Activated B cell treated with CpG ODN at 0.5 μM for 24 hours (primary cell): ENCODE results near the gene BCL7C. TPM values are rescaled to one million over a fixed set of nuclear protein-coding genes. Genes with fewer than 3 reads are reported as not detected.
A peak's percentile ranks its signal among the peaks of the same experiment; 100 is the strongest.

ENCODE experiments used
- ATAC-seq: fragments of 200-7000 bp; cut with Tn5 transposase; one replicate; pipeline ENCODE4 v1.10.0; 2021; ENCODE audit warnings: low read depth, mild to moderate bottlenecking, moderate library complexity
- CTCF ChIA-PET: fragments of 350-600 bp; sonication (Branson Sonifier 250); formaldehyde crosslinking; loops from one replicate; lab custom pipeline; 2021; ENCODE audit warnings: antibody characterized with exemption; lab: Charles Lee
- POLR2A ChIA-PET: fragments of 350-600 bp; sonication (Branson Sonifier 250); formaldehyde crosslinking; loops from one replicate; lab custom pipeline; 2021; ENCODE audit warnings: antibody characterized with exemption; lab: Charles Lee
- DNase-seq: peaks from one replicate; pipeline ENCODE4 v3.0.0; 2022
- H3K27ac Mint-ChIP-seq: one replicate; pipeline ENCODE4 v1.8.0; 2020; ENCODE audit warnings: mixed read lengths
- H3K27me3 Mint-ChIP-seq: one replicate; pipeline ENCODE4 v1.8.0; 2021; ENCODE audit warnings: mixed read lengths
- H3K36me3 Mint-ChIP-seq: one replicate; pipeline ENCODE4 v1.8.0; 2021; ENCODE audit warnings: low read depth, mixed read lengths
- H3K4me1 Mint-ChIP-seq: one replicate; pipeline ENCODE4 v1.8.0; 2021; ENCODE audit warnings: mixed read lengths
- H3K4me3 Mint-ChIP-seq: one replicate; pipeline ENCODE4 v1.8.0; 2020; ENCODE audit warnings: mild to moderate bottlenecking, mixed read lengths
- H3K9me3 Mint-ChIP-seq: one replicate; pipeline ENCODE4 v1.8.0; 2020; ENCODE audit warnings: mixed read lengths
- intact Hi-C: fragments of 100-400 bp; cut with micrococcal nuclease; formaldehyde crosslinking; loops from one replicate; pipeline ENCODE4 v1.15.1; 2024
- total RNA-seq: library from RNA; stranded (reverse); gene quantifications from 2 replicates; pipeline ENCODE4 v1.2.3, GENCODE V29; 2022
- TF ChIP-seq, protein P1 (sequence below): fragments of 200-600 bp; IDR thresholded peaks from one replicate; pipeline ENCODE4 v1.8.0; 2022; ENCODE audit warnings: antibody characterized with exemption, mild to moderate bottlenecking

Gene BCL7C
- total RNA-seq, 1 donor from 2014 or later: 32.2 TPM

GRCh38 chr16:30886145-30886544 lies 7.7 kb downstream of the BCL7C start:
- Mint-ChIP-seq H3K36me3 (peaks cover 43% of the 10 kb centered on the region), H3K4me3 (no peak overlapping the region), H3K27me3 (no peaks in the 10 kb centered on the region), H3K27ac (no peak overlapping the region), H3K4me1 (peaks cover 33% of the 10 kb centered on the region), H3K9me3 (no peaks in the 10 kb centered on the region)
- CTCF ChIA-PET: no interaction called here
- POLR2A ChIA-PET: interaction anchor here (3.0 kb wide), 1 partner anchor 11 kb away, joined by 23 read pairs; no protein-coding TSS in a partner anchor
- intact Hi-C loops: no loop called here
- ATAC-seq (no peak), DNase-seq (no peak)
- TF ChIP-seq, protein P1, sequence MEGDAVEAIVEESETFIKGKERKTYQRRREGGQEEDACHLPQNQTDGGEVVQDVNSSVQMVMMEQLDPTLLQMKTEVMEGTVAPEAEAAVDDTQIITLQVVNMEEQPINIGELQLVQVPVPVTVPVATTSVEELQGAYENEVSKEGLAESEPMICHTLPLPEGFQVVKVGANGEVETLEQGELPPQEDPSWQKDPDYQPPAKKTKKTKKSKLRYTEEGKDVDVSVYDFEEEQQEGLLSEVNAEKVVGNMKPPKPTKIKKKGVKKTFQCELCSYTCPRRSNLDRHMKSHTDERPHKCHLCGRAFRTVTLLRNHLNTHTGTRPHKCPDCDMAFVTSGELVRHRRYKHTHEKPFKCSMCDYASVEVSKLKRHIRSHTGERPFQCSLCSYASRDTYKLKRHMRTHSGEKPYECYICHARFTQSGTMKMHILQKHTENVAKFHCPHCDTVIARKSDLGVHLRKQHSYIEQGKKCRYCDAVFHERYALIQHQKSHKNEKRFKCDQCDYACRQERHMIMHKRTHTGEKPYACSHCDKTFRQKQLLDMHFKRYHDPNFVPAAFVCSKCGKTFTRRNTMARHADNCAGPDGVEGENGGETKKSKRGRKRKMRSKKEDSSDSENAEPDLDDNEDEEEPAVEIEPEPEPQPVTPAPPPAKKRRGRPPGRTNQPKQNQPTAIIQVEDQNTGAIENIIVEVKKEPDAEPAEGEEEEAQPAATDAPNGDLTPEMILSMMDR: no peak

DNA sequence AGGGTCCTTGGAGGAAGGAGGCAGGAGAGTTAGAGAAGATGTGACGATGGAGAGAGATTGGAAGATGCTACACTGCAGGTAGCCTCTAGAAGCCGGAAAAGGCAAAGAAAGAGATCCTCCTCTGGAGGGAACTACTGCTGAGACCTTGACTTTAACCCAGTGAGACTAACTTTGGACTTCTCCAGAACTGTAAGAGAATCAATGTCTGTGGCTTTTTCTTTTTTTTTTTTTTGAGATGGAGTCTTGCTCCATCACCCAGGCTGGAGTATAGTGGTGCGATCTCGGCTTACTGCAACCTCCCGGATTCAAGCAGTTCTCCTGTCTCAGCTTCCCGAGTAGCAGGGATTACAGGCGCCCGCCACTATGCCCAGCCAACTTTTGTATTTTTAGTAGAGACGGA lies 8.7 kb downstream of the BCL7C start:
- intact Hi-C loops: loop anchor here (1.0 kb wide), 1 partner anchor 9 kb away; the partner anchor contains the start of gene BCL7C
- H3K9me3 Mint-ChIP-seq: no peaks in the 10 kb centered on the region
- no peaks in the 10 kb centered on the region for H3K27me3 Mint-ChIP-seq
- ChIA-PET POLR2A (interaction anchor here (0.6 to 3.0 kb wide), 5 partner anchors 8 to 241 kb away, joined by 3 to 23 read pairs (median 6); partner anchors contain the start of gene CTF1), CTCF (interaction anchor here (1.0 to 1.6 kb wide), 2 partner anchors 17 to 40 kb away, joined by 3 to 4 read pairs; no protein-coding TSS in a partner anchor)
- H3K36me3 Mint-ChIP-seq: peaks cover 41% of the 10 kb centered on the region
- peak overlapping the region; percentile 8 for H3K4me3 Mint-ChIP-seq
- DNase-seq: no peak
- TF ChIP-seq, protein P1: no peak
- peaks cover 33% of the 10 kb centered on the region for H3K4me1 Mint-ChIP-seq
- H3K27ac Mint-ChIP-seq: peak overlapping the region; percentile 59
- ATAC-seq: no peak

- intact Hi-C loops: loop anchor here (1.0 kb wide), 2 partner anchors 8 to 10 kb away; partner anchors contain the start of gene BCL7C
- Mint-ChIP-seq H3K4me3 (peak overlapping the region; percentile 8), H3K9me3 (no peaks in the 10 kb centered on the region), H3K36me3 (peaks cover 38% of the 10 kb centered on the region), H3K4me1 (peaks cover 33% of the 10 kb centered on the region), H3K27me3 (no peaks in the 10 kb centered on the region), H3K27ac (peak overlapping the region; percentile 59)
- TF ChIP-seq, protein P1: no peak
- ATAC-seq: peak; percentile 99
- ChIA-PET CTCF (interaction anchor here (1.0 to 1.6 kb wide), 2 partner anchors 17 to 40 kb away, joined by 3 to 4 read pairs; no protein-coding TSS in a partner anchor), POLR2A (interaction anchor here (0.6 to 3.0 kb wide), 8 partner anchors 8 to 240 kb away, joined by 3 to 23 read pairs (median 6); partner anchors contain the start of gene CTF1)
- no peak for DNase-seq
Observed at GRCh38 chr16:30884760-30885159, 9.1 kb downstream of the BCL7C start.

DNA sequence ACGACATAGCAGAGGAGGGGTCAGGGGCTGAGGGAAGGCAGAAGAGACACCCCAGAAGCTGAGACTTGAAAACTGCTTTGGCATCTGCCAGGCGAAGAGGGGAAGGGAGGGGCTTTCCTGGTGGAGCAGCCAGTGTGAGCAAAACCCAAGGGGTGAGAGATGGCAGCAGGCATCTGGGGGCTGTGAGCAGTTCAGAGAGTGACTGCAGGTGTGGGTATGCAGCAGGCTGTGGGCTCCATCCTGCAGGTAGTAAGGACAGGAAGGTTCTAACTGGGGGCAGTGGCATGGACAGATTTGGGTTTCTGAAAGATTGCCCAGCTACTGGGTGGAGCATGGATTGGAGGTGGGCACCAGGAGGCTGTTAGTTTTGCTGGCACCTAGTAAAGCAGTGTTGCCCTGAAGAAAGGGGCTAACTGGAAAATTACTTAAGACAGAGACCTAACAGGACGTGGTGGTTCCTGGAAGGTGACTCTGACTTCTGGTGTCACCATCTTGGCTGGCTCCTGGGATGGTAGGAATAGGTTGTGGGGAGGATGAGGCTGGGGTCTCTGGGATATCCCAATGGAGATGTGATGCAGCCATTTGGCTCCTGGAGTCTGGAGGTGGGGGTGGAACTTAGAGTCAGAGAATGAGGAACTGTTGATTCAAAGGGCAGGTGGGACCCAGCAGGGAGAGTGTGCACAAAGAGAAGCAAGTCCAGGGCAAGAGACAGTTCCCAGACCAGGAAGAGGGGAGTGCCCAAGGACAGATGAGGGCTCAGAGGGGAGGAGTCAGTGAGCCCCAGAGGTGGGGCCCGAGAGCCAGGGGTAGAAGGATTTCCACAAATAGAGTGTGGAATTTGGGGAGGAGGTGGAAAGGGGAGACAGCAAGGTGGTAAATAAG lies 11.2 kb downstream of the BCL7C start:
- ChIA-PET POLR2A (interaction anchor here (0.5 to 0.7 kb wide), 2 partner anchors 15 to 89 kb away, joined by 3 to 4 read pairs; no protein-coding TSS in a partner anchor), CTCF (no interaction called here)
- Mint-ChIP-seq H3K27me3 (no peaks in the 10 kb centered on the region), H3K36me3 (peaks cover 31% of the 10 kb centered on the region), H3K9me3 (no peaks in the 10 kb centered on the region), H3K27ac (peak overlapping the region; percentile 9), H3K4me1 (peaks cover 30% of the 10 kb centered on the region), H3K4me3 (no peak overlapping the region)
- intact Hi-C loops: no loop called here
- ATAC-seq (no peak), DNase-seq (no peak)
- TF ChIP-seq, protein P1: no peak

DNA sequence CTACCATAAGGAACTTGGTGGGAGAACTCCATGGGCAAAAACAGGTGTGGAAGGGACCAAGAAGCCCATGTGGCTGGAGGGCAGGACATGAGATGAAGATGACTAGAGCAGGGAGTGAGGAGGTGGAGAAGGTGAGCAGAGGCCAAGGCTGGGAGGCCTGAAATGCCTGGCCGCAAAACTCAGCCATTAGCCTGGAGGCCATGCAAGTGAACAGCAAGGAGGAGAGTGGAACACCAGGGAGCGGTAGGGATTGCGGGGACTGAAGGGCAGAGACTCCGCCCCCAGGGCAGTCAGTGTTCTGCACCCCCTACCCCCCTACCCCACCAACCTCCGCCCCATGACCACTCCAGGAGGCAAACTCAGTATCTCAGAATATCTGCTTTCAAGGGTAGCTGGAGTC lies 17.0 kb downstream of the BCL7C start:
- intact Hi-C loops: loop anchor here (1.0 kb wide), 1 partner anchor 7 kb away; no protein-coding TSS in a partner anchor
- no peaks in the 10 kb centered on the region for H3K9me3 Mint-ChIP-seq
- H3K27ac Mint-ChIP-seq: peak overlapping the region; percentile 95
- H3K4me1 Mint-ChIP-seq: peaks cover 37% of the 10 kb centered on the region
- no peak for DNase-seq
- H3K27me3 Mint-ChIP-seq: no peaks in the 10 kb centered on the region
- ChIA-PET POLR2A (interaction anchor here (0.7 to 5.2 kb wide), 6 partner anchors 16 to 303 kb away, joined by 4 to 77 read pairs (median 28); partner anchors contain the start of genes BCL7C and CTF1), CTCF (interaction anchor here (3.6 kb wide), 1 partner anchor 25 kb away, joined by 22 read pairs; no protein-coding TSS in a partner anchor)
- no peak for ATAC-seq
- TF ChIP-seq, protein P1: no peak
- H3K36me3 Mint-ChIP-seq: peaks cover 22% of the 10 kb centered on the region
- H3K4me3 Mint-ChIP-seq: peak overlapping the region; percentile 94
